CD14-positive monocyte (primary cell): Measurements from ENCODE around the gene HORMAD2. TPM values are rescaled to one million over a fixed set of nuclear protein-coding genes. Genes with fewer than 3 reads are reported as not detected.

Source experiments
- DNase-seq, 3 donors: peaks; one replicate each; pipeline ENCODE4 v3.0.0-alpha.2; 2011 to 2022
- H2AFZ ChIP-seq: 2 replicates; pipeline ENCODE4 v1.6.0; 2012; ENCODE audit warnings: mild to moderate bottlenecking, low read depth, low read length, inconsistent platforms; ENCODE audit not compliant: insufficient read depth, poor library complexity, severe bottlenecking
- H3K27ac ChIP-seq, 2 donors: 1 replicate in 1 of 2; 2 replicates in 1 of 2; pipeline ENCODE4 v1.5.1; 2012 to 2013; ENCODE audit warnings: low read length in 2 of 2, control low read depth in 1 of 2, inconsistent platforms in 1 of 2, low read depth in 1 of 2, mild to moderate bottlenecking in 1 of 2
- H3K27me3 ChIP-seq, 2 donors: one replicate each; pipeline versions ENCODE4 v1.6.0 to v1.6.1; 2011 to 2013; ENCODE audit warnings: low read length in 2 of 2; ENCODE audit not compliant: control insufficient read depth in 2 of 2, insufficient read depth in 2 of 2
- H3K36me3 ChIP-seq, 2 donors: replicated peaks in 1 of 2; 1 replicate in 1 of 2; 2 replicates in 1 of 2; pipeline versions ENCODE4 v1.5.1 to v1.6.1; 2012 to 2013; ENCODE audit warnings: low read length in 2 of 2, control low read depth in 1 of 2, inconsistent platforms in 1 of 2, mild to moderate bottlenecking in 1 of 2; ENCODE audit not compliant: insufficient read depth in 2 of 2, control insufficient read depth in 1 of 2
- H3K4me1 ChIP-seq, 2 donors: 1 replicate in 1 of 2; 2 replicates in 1 of 2; pipeline versions ENCODE4 v1.5.1 to v1.6.1; 2012 to 2013; ENCODE audit warnings: low read length in 2 of 2, control low read depth in 1 of 2, inconsistent platforms in 1 of 2, mild to moderate bottlenecking in 1 of 2, moderate library complexity in 1 of 2; ENCODE audit not compliant: insufficient read depth in 2 of 2, control insufficient read depth in 1 of 2
- H3K4me2 ChIP-seq: replicated peaks from 2 replicates; pipeline ENCODE3; 2012; ENCODE audit warnings: low read length, moderate library complexity, mild to moderate bottlenecking; ENCODE audit not compliant: poor library complexity, severe bottlenecking; ENCODE audit errors: extremely low read depth
- H3K4me3 ChIP-seq, 3 experiments: fragments of 200-600 bp in 1 of 3; sonication (generic) in 1 of 3; replicated peaks in 1 of 3; 1 replicate in 2 of 3; 2 replicates in 1 of 3; pipeline ENCODE4 v1.5.1; 2011 to 2013; ENCODE audit warnings: low read length in 3 of 3, mild to moderate bottlenecking in 3 of 3, control low read depth in 2 of 3, low read depth in 2 of 3, inconsistent platforms in 1 of 3, moderate library complexity in 1 of 3
- H3K79me2 ChIP-seq: 2 replicates; pipeline ENCODE4 v1.6.0; 2012; ENCODE audit warnings: mild to moderate bottlenecking, control low read depth, inconsistent platforms, low read length, moderate library complexity; ENCODE audit not compliant: insufficient read depth
- H3K9ac ChIP-seq: 2 replicates; pipeline ENCODE4 v1.6.0; 2017; ENCODE audit warnings: low read length, mild to moderate bottlenecking; ENCODE audit not compliant: insufficient read depth, poor library complexity, severe bottlenecking
- H3K9me3 ChIP-seq, 2 donors: replicated peaks in 1 of 2; 1 replicate in 1 of 2; 2 replicates in 1 of 2; pipeline versions ENCODE4 v1.5.1 to v1.6.1; 2012 to 2013; ENCODE audit warnings: low read length in 2 of 2, control low read depth in 1 of 2; ENCODE audit not compliant: control insufficient read depth in 1 of 2, insufficient read depth in 1 of 2
- H4K20me1 ChIP-seq: 2 replicates; pipeline ENCODE4 v1.6.0; 2012; ENCODE audit warnings: mild to moderate bottlenecking, low read length, control low read depth, moderate library complexity; ENCODE audit not compliant: insufficient read depth
- H3K27ac Mint-ChIP-seq, 7 donors: one replicate each; pipeline ENCODE4 v1.8.0; 2020; ENCODE audit warnings: mild to moderate bottlenecking in 7 of 7, mixed read lengths in 7 of 7, moderate library complexity in 6 of 7, inconsistent platforms in 2 of 7
- H3K27me3 Mint-ChIP-seq, 3 donors: one replicate each; pipeline ENCODE4 v1.8.0; 2021 to 2022; ENCODE audit warnings: low read depth in 3 of 3, mild to moderate bottlenecking in 3 of 3, mixed read lengths in 3 of 3, moderate library complexity in 3 of 3, inconsistent platforms in 1 of 3
- H3K36me3 Mint-ChIP-seq, 2 donors: one replicate each; pipeline ENCODE4 v1.8.0; 2020; ENCODE audit warnings: mixed read lengths in 2 of 2, inconsistent platforms in 1 of 2, mild to moderate bottlenecking in 1 of 2
- H3K4me1 Mint-ChIP-seq: one replicate; pipeline ENCODE4 v1.8.0; 2020; ENCODE audit warnings: mild to moderate bottlenecking, mixed read lengths
- H3K4me3 Mint-ChIP-seq, 2 donors: one replicate each; pipeline ENCODE4 v1.8.0; 2020; ENCODE audit warnings: mild to moderate bottlenecking in 2 of 2, mixed read lengths in 2 of 2, moderate library complexity in 1 of 2
- H3K9me3 Mint-ChIP-seq, 7 donors: one replicate each; pipeline ENCODE4 v1.8.0; 2020 to 2022; ENCODE audit warnings: mixed read lengths in 7 of 7, mild to moderate bottlenecking in 6 of 7, moderate library complexity in 6 of 7, inconsistent platforms in 2 of 7
- CTCF ChIP-seq: fragments of 200-600 bp; IDR thresholded peaks from one replicate; pipeline ENCODE4 v1.8.0; 2022; ENCODE audit warnings: antibody characterized with exemption, mild to moderate bottlenecking
- intact Hi-C, 2 donors: fragments of 100-400 bp; cut with micrococcal nuclease; formaldehyde crosslinking; loops; one replicate each; pipeline versions ENCODE4 v1.15.0 to v1.15.1; 2023
- polyA plus RNA-seq, 3 donors: library from polyadenylated mRNA; depleted of rRNA in 1 of 3; unstranded in 2 of 3; stranded (reverse) in 1 of 3; fragments of 300-500 nt in 2 of 3; fragments of >200 nt in 1 of 3; fragmentation: Illumina TruSeq in 2 of 3; gene quantifications; 1 replicate in 2 of 3; 2 replicates in 1 of 3; pipeline ENCODE4 v1.2.3, GENCODE V29; 2012 to 2021

The HORMAD2 gene
- polyA plus RNA-seq, 3 donors, result not detected

GRCh38 chr22:30087611-30088010 is 7.3 kb downstream of the HORMAD2 start:
- H3K4me1 Mint-ChIP-seq, result peaks cover 16% of the 10 kb centered on the region
- H3K4me3 ChIP-seq, result no peak overlapping the region
- H3K4me1 ChIP-seq, result peaks cover 0 to 10% of the 10 kb centered on the region in 2 donors
- H3K79me2 ChIP-seq, result no peaks in the 10 kb centered on the region
- intact Hi-C loops, result loop anchor here in 1 of 2 donors (10.0 kb wide), 2 partner anchors 463 to 493 kb away; no protein-coding TSS in a partner anchor
- no peak for TF ChIP-seq CTCF
- no peaks in the 10 kb centered on the region for H3K36me3 ChIP-seq
- no peaks in the 10 kb centered on the region for H3K9me3 ChIP-seq
- H3K27me3 ChIP-seq, result no peaks in the 10 kb centered on the region
- H3K4me2 ChIP-seq, result no peak overlapping the region
- no peak for DNase-seq
- H3K27ac Mint-ChIP-seq, result no peak overlapping the region
- no peak overlapping the region for H2AFZ ChIP-seq
- no peaks in the 10 kb centered on the region for H4K20me1 ChIP-seq
- no peak overlapping the region for H3K4me3 Mint-ChIP-seq
- no peak overlapping the region for H3K27ac ChIP-seq
- no peaks in the 10 kb centered on the region for H3K36me3 Mint-ChIP-seq
- peaks cover 0 to 1% (median under 1%) of the 10 kb centered on the region in 3 donors for H3K27me3 Mint-ChIP-seq
- H3K9me3 Mint-ChIP-seq, result peaks cover 1 to 7% (median 4%) of the 10 kb centered on the region in 7 donors
- no peak overlapping the region for H3K9ac ChIP-seq

GRCh38 chr22:30088468-30088867 is 8.2 kb downstream of the HORMAD2 start:
- no peaks in the 10 kb centered on the region for H3K36me3 Mint-ChIP-seq
- H3K4me1 ChIP-seq, result peaks cover 0 to 10% of the 10 kb centered on the region in 2 donors
- peaks cover 1 to 7% (median 5%) of the 10 kb centered on the region in 7 donors for H3K9me3 Mint-ChIP-seq
- no peaks in the 10 kb centered on the region for H3K36me3 ChIP-seq
- no peak overlapping the region for H3K4me2 ChIP-seq
- H3K79me2 ChIP-seq, result no peaks in the 10 kb centered on the region
- H3K27me3 ChIP-seq, result no peaks in the 10 kb centered on the region
- no peak overlapping the region for H3K27ac Mint-ChIP-seq
- no peaks in the 10 kb centered on the region for H4K20me1 ChIP-seq
- H3K4me1 Mint-ChIP-seq, result peaks cover 16% of the 10 kb centered on the region
- H3K4me3 ChIP-seq, result no peak overlapping the region
- peaks cover 0 to 2% (median 1%) of the 10 kb centered on the region in 3 donors for H3K27me3 Mint-ChIP-seq
- DNase-seq, result no peak
- intact Hi-C loops, result loop anchor here in 1 of 2 donors (10.0 kb wide), 2 partner anchors 464 to 494 kb away; no protein-coding TSS in a partner anchor
- H3K9me3 ChIP-seq, result no peaks in the 10 kb centered on the region
- H3K4me3 Mint-ChIP-seq, result no peak overlapping the region
- H3K9ac ChIP-seq, result no peak overlapping the region
- no peak for TF ChIP-seq CTCF
- H2AFZ ChIP-seq, result no peak overlapping the region
- H3K27ac ChIP-seq, result no peak overlapping the region
